Endothelial cell of umbilical vein (primary cell): Measurements from ENCODE around the gene C5AR2. TPM values are rescaled to one million over a fixed set of nuclear protein-coding genes. Genes with fewer than 3 reads are reported as not detected.

Experiments
- BruUV-seq: library from RNA; stranded (reverse); fragments of 400-500 nt; replicated peaks from 2 replicates; lab custom pipeline; 2021; lab: Mats Ljungman, UMichigan
- CTCF ChIA-PET: fragments of 300-600, 350-600 bp; sonication (Branson Sonifier 250); formaldehyde crosslinking; loops from one replicate; lab custom pipeline; 2021; ENCODE audit warnings: antibody characterized with exemption, inconsistent platforms; lab: Charles Lee
- POLR2A ChIA-PET: fragments of 300-600, 350-600 bp; sonication (Branson Sonifier 250); formaldehyde crosslinking; loops from one replicate; lab custom pipeline; 2021; ENCODE audit warnings: antibody characterized with exemption, inconsistent platforms; lab: Charles Lee
- DNase-seq: peaks from one replicate; pipeline ENCODE4 v3.0.0-alpha.2; 2011; ENCODE audit warnings: low read depth, low spot score
- FAIRE-seq: peaks from 2 replicates; lab custom pipeline; 2011; peaks lifted over from hg19 to GRCh38; lab: Jason Lieb, UNC
- H2AFZ ChIP-seq: 2 replicates; pipeline ENCODE4 v1.6.0; 2012; ENCODE audit warnings: low read depth, low read length, control low read depth, inconsistent platforms
- H3K27ac ChIP-seq: 2 replicates; pipeline ENCODE4 v1.5.1; 2011; ENCODE audit warnings: low read depth, mild to moderate bottlenecking, control low read depth, low read length, moderate library complexity; ENCODE audit not compliant: insufficient read depth
- H3K27me3 ChIP-seq, 2 experiments: 2 replicates each; pipeline versions ENCODE4 v1.6.0 to v1.6.1; 2011; ENCODE audit warnings: low read length in 2 of 2, mixed read lengths in 1 of 2; ENCODE audit not compliant: control insufficient read depth in 2 of 2, insufficient read depth in 2 of 2
- H3K36me3 ChIP-seq, 2 experiments: 2 replicates in 1 of 2; 3 replicates in 1 of 2; pipeline ENCODE4 v1.5.1; 2011; ENCODE audit warnings: low read length in 2 of 2, mild to moderate bottlenecking in 1 of 2, moderate library complexity in 1 of 2; ENCODE audit not compliant: control insufficient read depth in 2 of 2, insufficient read depth in 2 of 2; ENCODE audit errors: extremely low read depth in 1 of 2
- H3K4me1 ChIP-seq: 3 replicates; pipeline ENCODE4 v1.5.1; 2011; ENCODE audit warnings: mild to moderate bottlenecking, low read length; ENCODE audit not compliant: control insufficient read depth, insufficient read depth; ENCODE audit errors: extremely low read depth
- H3K4me2 ChIP-seq: 2 replicates; pipeline ENCODE4 v1.6.1; 2011; ENCODE audit warnings: low read length, control low read depth, mixed read lengths; ENCODE audit not compliant: insufficient read depth
- H3K4me3 ChIP-seq, 3 experiments: fragments of 200-600 bp in 1 of 3; sonication (generic), shearing (Covaris generic) in 1 of 3; replicated peaks in 1 of 3; 2 replicates each; pipeline ENCODE4 v1.5.1; 2011 to 2016; ENCODE audit warnings: control low read depth in 3 of 3, low read length in 3 of 3, mild to moderate bottlenecking in 2 of 3, inconsistent platforms in 1 of 3, low read depth in 1 of 3, moderate library complexity in 1 of 3; ENCODE audit not compliant: insufficient read depth in 1 of 3
- H3K79me2 ChIP-seq: 2 replicates; pipeline ENCODE4 v1.6.0; 2012; ENCODE audit warnings: low read length, inconsistent platforms; ENCODE audit not compliant: control insufficient read depth, insufficient read depth
- H3K9ac ChIP-seq: replicated peaks from 2 replicates; pipeline ENCODE3; 2011; ENCODE audit warnings: low read length, control low read depth; ENCODE audit not compliant: insufficient read depth; ENCODE audit errors: extremely low read depth
- H3K9me1 ChIP-seq: replicated peaks from 3 replicates; pipeline ENCODE4 v1.6.0; 2011; ENCODE audit warnings: mild to moderate bottlenecking, low read length; ENCODE audit not compliant: control insufficient read depth, insufficient read depth; ENCODE audit errors: extremely low read depth
- H3K9me3 ChIP-seq: replicated peaks from 2 replicates; pipeline ENCODE4 v1.5.1; 2012; ENCODE audit warnings: low read length, inconsistent platforms; ENCODE audit not compliant: control insufficient read depth, insufficient read depth
- H4K20me1 ChIP-seq: replicated peaks from 2 replicates; pipeline ENCODE3; 2011; ENCODE audit warnings: mild to moderate bottlenecking, low read length; ENCODE audit not compliant: control insufficient read depth, insufficient read depth; ENCODE audit errors: extremely low read depth
- CTCF ChIP-seq, 2 donors: IDR thresholded peaks; 1 replicate in 1 of 2; 2 replicates in 1 of 2; pipeline ENCODE4 v1.5.1; 2011; ENCODE audit warnings: low read length in 2 of 2, mild to moderate bottlenecking in 2 of 2, moderate library complexity in 2 of 2, control low read depth in 1 of 2, inconsistent platforms in 1 of 2, low read depth in 1 of 2; ENCODE audit not compliant: insufficient read depth in 1 of 2; ENCODE audit errors: extremely low read depth in 1 of 2
- EZH2 ChIP-seq: IDR thresholded peaks from 2 replicates; pipeline ENCODE4 v1.6.1; 2012; ENCODE audit warnings: borderline replicate concordance, low read depth, mild to moderate bottlenecking, moderate library complexity, low read length, inconsistent platforms; ENCODE audit not compliant: severe bottlenecking
- FOS ChIP-seq: IDR thresholded peaks from 2 replicates; pipeline ENCODE4 v1.6.1; 2011; ENCODE audit warnings: mild to moderate bottlenecking, low read length, moderate library complexity, borderline replicate concordance; ENCODE audit not compliant: insufficient read depth
- GATA2 ChIP-seq: IDR thresholded peaks from 2 replicates; pipeline ENCODE4 v1.7.0; 2011; ENCODE audit warnings: low read depth, mild to moderate bottlenecking, moderate library complexity, mixed read lengths, low read length; ENCODE audit not compliant: insufficient read length, insufficient read depth
- MYC ChIP-seq: IDR thresholded peaks from one replicate; pipeline ENCODE4 v1.6.1; 2011; ENCODE audit warnings: mild to moderate bottlenecking, low read depth, low read length
- POLR2AphosphoS5 ChIP-seq: IDR thresholded peaks from 2 replicates; pipeline ENCODE4 v1.6.1; 2012; ENCODE audit warnings: low read depth, mild to moderate bottlenecking, control low read depth, low read length, moderate library complexity; ENCODE audit not compliant: insufficient read depth
- dilution Hi-C: fragments of 300-500 bp; cut with MboI; formaldehyde crosslinking; loops from one replicate; pipeline ENCODE4 v1.15.0; 2019; ENCODE audit warnings: low sequenced_read_pairs; ENCODE audit not compliant: extremely low pct_ligation_motif_present
- intact Hi-C: fragments of 100-400 bp; cut with micrococcal nuclease; formaldehyde crosslinking; loops from one replicate; pipeline ENCODE4 v1.10.0; 2022
- polyA plus RNA-seq, 4 experiments: library from polyadenylated mRNA; depleted of rRNA in 3 of 4; stranded (reverse) in 3 of 4; unstranded in 1 of 4; fragments of >200 nt; gene quantifications; 2 replicates each; pipeline versions ENCODE4 v1.2.1 to v1.2.3, GENCODE V29; 2011 to 2012; ENCODE audit warnings: missing spikeins in 1 of 4
- total RNA-seq: library from RNA; stranded (reverse); gene quantifications from 2 replicates; pipeline ENCODE4 v1.2.3, GENCODE V29; 2021

Gene C5AR2
- total and polyA plus RNA-seq, 2 donors (not counting 3 experiments of a cell fraction or from before 2014, with no cell fraction given) = not detected

- H3K27me3 ChIP-seq = no peaks in the 10 kb centered on the region
- intact Hi-C loops = no loop called here
- ChIA-PET CTCF (interaction anchor here (0.8 to 2.6 kb wide), 2 partner anchors 40 to 41 kb away, joined by 3 to 25 read pairs; no protein-coding TSS in a partner anchor), POLR2A (no interaction called here)
- no peaks in the 10 kb centered on the region for H3K9me3 ChIP-seq
- H4K20me1 ChIP-seq = no peaks in the 10 kb centered on the region
- no peak overlapping the region for H3K4me2 ChIP-seq
- peaks cover 26% of the 10 kb centered on the region for H3K79me2 ChIP-seq
- no peak for TF ChIP-seq POLR2AphosphoS5
- TF ChIP-seq FOS = no peak
- no peak for TF ChIP-seq CTCF (IDR thresholded peaks at IDR 0.05; ENCODE audit: extremely low read depth in 1 of 2, insufficient read depth in 1 of 2, low read depth in 1 of 2, low read length in 2 of 2)
- no peak for TF ChIP-seq GATA2
- no peak for TF ChIP-seq MYC
- TF ChIP-seq EZH2 = no peak
- H3K4me1 ChIP-seq = peaks cover 6% of the 10 kb centered on the region
- no peak overlapping the region for H2AFZ ChIP-seq
- FAIRE-seq (no peak), DNase-seq (no peak)
- dilution Hi-C loops = no loop called here
- no peak overlapping the region for H3K4me3 ChIP-seq
- no TSS peak for BruUV-seq
- H3K9me1 ChIP-seq = no peaks in the 10 kb centered on the region
- H3K36me3 ChIP-seq = peaks cover 4 to 14% of the 10 kb centered on the region in 2 experiments
- H3K9ac ChIP-seq = no peak overlapping the region
- no peak overlapping the region for H3K27ac ChIP-seq
These were observed 18.7 kb downstream of the C5AR2 start for GRCh38 chr19:47350630-47351029.
